ENCODE results near the gene KISS1.
A peak's percentile ranks its signal among the peaks of the same experiment; 100 is the strongest.

DNA sequence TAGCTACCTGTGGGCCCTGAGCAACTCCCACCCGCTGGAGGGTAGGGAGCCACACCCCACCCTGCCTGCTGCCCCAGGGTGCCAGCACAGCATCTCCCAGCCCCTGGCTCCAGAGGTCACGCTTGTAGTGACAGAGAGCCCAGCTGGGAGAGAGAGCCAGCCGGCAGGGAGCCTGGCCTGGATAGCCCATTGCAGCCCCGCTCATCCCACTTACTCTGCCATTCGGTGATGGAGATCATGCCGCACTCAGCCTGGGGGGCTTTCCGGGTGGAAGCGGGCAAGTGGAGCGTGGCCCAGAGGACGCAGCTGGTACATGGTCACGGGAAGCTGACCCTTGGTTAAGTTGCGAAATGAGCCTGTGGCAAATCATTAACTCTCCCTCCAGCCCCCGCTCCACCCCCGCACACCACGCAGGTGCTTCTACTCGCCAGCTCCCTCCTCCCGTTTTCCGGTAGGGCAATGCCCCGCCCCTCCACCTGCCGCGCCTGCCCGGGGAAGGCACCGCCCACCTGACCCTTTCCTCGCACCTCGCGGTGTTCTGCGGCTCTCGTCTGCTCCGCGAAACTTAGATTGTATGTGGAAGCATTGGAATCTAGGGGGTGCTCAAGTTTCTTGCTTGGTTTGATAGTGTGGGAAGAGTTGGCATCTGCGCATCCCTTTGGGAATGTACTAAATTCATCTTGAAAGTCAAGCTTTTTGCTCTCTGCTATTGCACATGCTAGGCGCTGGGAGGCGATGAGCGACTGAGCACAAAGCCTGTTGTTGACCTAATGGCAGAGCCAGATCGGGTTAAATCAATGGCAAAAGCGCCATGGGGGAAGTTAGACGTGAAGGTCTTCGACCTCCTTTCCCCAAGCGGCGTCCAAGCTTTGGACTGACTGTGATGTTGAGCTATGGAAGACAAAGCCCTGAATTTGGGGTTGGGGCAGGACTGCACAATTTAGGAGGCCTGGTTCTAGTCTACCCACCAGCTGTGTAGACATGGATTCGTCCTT lies 17.7 kb upstream of the KISS1 start, which contains the start of gene GOLT1A:
- TF ChIP-seq, protein P1, sequence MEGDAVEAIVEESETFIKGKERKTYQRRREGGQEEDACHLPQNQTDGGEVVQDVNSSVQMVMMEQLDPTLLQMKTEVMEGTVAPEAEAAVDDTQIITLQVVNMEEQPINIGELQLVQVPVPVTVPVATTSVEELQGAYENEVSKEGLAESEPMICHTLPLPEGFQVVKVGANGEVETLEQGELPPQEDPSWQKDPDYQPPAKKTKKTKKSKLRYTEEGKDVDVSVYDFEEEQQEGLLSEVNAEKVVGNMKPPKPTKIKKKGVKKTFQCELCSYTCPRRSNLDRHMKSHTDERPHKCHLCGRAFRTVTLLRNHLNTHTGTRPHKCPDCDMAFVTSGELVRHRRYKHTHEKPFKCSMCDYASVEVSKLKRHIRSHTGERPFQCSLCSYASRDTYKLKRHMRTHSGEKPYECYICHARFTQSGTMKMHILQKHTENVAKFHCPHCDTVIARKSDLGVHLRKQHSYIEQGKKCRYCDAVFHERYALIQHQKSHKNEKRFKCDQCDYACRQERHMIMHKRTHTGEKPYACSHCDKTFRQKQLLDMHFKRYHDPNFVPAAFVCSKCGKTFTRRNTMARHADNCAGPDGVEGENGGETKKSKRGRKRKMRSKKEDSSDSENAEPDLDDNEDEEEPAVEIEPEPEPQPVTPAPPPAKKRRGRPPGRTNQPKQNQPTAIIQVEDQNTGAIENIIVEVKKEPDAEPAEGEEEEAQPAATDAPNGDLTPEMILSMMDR (IDR thresholded peaks at IDR 0.05), result peak; percentile 47 to 75 (median 59)
- TF ChIP-seq POLR2A (IDR thresholded peaks at IDR 0.05), result no peak
